ENCODE measurements around the gene ZFAND2B. TPM values are rescaled to one million over a fixed set of nuclear protein-coding genes. Genes with fewer than 3 reads are reported as not detected.

ZFAND2B gene
- total RNA-seq, 1 experiment from 2014 or later, result 31.4 TPM

GRCh38 chr2:219229305-219230058 is 22.9 kb downstream of the ZFAND2B start, which contains the start of the genes ANKZF1 and ATG9A (continued):
- peak; percentile 58 for TF ChIP-seq YY1 (IDR thresholded peaks at IDR 0.05; ENCODE audit: extremely low read depth, insufficient replicate concordance, low read depth, low read length)
- TF ChIP-seq SRF (IDR thresholded peaks at IDR 0.05; ENCODE audit: low read depth), result no peak
- TF ChIP-seq, protein P1, sequence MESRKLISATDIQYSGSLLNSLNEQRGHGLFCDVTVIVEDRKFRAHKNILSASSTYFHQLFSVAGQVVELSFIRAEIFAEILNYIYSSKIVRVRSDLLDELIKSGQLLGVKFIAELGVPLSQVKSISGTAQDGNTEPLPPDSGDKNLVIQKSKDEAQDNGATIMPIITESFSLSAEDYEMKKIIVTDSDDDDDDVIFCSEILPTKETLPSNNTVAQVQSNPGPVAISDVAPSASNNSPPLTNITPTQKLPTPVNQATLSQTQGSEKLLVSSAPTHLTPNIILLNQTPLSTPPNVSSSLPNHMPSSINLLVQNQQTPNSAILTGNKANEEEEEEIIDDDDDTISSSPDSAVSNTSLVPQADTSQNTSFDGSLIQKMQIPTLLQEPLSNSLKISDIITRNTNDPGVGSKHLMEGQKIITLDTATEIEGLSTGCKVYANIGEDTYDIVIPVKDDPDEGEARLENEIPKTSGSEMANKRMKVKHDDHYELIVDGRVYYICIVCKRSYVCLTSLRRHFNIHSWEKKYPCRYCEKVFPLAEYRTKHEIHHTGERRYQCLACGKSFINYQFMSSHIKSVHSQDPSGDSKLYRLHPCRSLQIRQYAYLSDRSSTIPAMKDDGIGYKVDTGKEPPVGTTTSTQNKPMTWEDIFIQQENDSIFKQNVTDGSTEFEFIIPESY (IDR thresholded peaks at IDR 0.05; ENCODE audit: extremely low read depth, insufficient replicate concordance, low read length), result peak; percentile 76
- TF ChIP-seq ZFX (IDR thresholded peaks at IDR 0.05), result peak; percentile 91
- TF ChIP-seq ELF1 (IDR thresholded peaks at IDR 0.05; ENCODE audit: borderline replicate concordance, low read depth), result no peak

- no peak for DNase-seq (ENCODE audit: low read depth, low spot score)
- no peak overlapping the region for H2AFZ ChIP-seq (ENCODE audit: low read depth, low read length, poor library complexity, severe bottlenecking)
Measured at GRCh38 chr2:219230059-219230540, 23.5 kb downstream of the ZFAND2B start.

More at GRCh38 chr2:219230059-219230540, 23.5 kb downstream of the ZFAND2B start:
- RAD21 ChIA-PET (ENCODE audit: low non-redundant PET in 1 of 2, low total read pairs in 2 of 2, uncharacterized antibody in 2 of 2, unreplicated experiment in 2 of 2), result no interaction called here
- Histone ChIP-seq H3K27me3 (ENCODE audit: insufficient read depth, low read length) (no peaks in the 10 kb centered on the region), H3K9me2 (ENCODE audit: insufficient read depth) (no peaks in the 10 kb centered on the region), H3K4me1 (ENCODE audit: control insufficient read depth in 1 of 2, insufficient read depth in 2 of 2, low read length in 2 of 2) (peaks cover 6 to 18% of the 10 kb centered on the region in 2 experiments; a peak in 3 of 4 replicates), H3K36me3 (ENCODE audit: control insufficient read depth in 1 of 2, insufficient read depth in 2 of 2, low read length in 2 of 2) (peaks cover 24 to 35% of the 10 kb centered on the region in 2 experiments; a peak in 3 of 4 replicates), H3K4me3 (replicated peaks in 1 of 2; ENCODE audit: low read depth in 1 of 2, low read length in 2 of 2) (peak overlapping the region; percentile 79 to 98), H4K20me1 (ENCODE audit: insufficient read depth) (no peaks in the 10 kb centered on the region), H3K79me2 (ENCODE audit: insufficient read depth, low read length) (peaks cover 27% of the 10 kb centered on the region), H3K4me2 (ENCODE audit: low read length) (peak overlapping the region; percentile 95), H3K9me3 (ENCODE audit: control insufficient read depth in 1 of 2, insufficient read depth in 1 of 2, low read depth in 1 of 2, low read length in 2 of 2) (no peaks in the 10 kb centered on the region), H3K27ac (ENCODE audit: low read depth, low read length) (peak overlapping the region; percentile 69), H3K9ac (ENCODE audit: low read length) (peak overlapping the region; percentile 85)
- peak; percentile 16 for ATAC-seq
- TSS peak; percentile 76 for BruUV-seq (replicated peaks)
- TF ChIP-seq, protein P2, sequence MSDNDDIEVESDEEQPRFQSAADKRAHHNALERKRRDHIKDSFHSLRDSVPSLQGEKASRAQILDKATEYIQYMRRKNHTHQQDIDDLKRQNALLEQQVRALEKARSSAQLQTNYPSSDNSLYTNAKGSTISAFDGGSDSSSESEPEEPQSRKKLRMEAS (IDR thresholded peaks at IDR 0.05), result peak; percentile 53
- TF ChIP-seq, protein P3, sequence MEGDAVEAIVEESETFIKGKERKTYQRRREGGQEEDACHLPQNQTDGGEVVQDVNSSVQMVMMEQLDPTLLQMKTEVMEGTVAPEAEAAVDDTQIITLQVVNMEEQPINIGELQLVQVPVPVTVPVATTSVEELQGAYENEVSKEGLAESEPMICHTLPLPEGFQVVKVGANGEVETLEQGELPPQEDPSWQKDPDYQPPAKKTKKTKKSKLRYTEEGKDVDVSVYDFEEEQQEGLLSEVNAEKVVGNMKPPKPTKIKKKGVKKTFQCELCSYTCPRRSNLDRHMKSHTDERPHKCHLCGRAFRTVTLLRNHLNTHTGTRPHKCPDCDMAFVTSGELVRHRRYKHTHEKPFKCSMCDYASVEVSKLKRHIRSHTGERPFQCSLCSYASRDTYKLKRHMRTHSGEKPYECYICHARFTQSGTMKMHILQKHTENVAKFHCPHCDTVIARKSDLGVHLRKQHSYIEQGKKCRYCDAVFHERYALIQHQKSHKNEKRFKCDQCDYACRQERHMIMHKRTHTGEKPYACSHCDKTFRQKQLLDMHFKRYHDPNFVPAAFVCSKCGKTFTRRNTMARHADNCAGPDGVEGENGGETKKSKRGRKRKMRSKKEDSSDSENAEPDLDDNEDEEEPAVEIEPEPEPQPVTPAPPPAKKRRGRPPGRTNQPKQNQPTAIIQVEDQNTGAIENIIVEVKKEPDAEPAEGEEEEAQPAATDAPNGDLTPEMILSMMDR (IDR thresholded peaks at IDR 0.05 in 2 of 3, conservative IDR thresholded peaks at IDR 0.05 in 1 of 3; ENCODE audit: borderline replicate concordance in 1 of 3, insufficient read depth in 1 of 3, low read depth in 2 of 3, low read length in 2 of 3), result no peak
- TF ChIP-seq JUND (IDR thresholded peaks at IDR 0.05), result 0 out of 2 replicates have a peak, but pooled peaks have one; percentile 8
- intact Hi-C loops (cut with micrococcal nuclease), result no loop called here
- POLR2A ChIA-PET, result interaction anchor here (1.3 to 1.9 kb wide), 2 partner anchors 19 to 23 kb away, joined by 4 read pairs; no protein-coding TSS in a partner anchor
- CTCF ChIA-PET, result interaction anchor here (0.9 to 2.4 kb wide), 3 partner anchors 45 to 250 kb away, joined by 3 to 12 read pairs (median 3); no protein-coding TSS in a partner anchor
